Right lobe of liver (tissue), 4 donors: ENCODE data around the gene CORO7.

Experiments
- POLR2A ChIP-seq: fragments of 450-650 bp; IDR thresholded peaks from one replicate; pipeline ENCODE4 v1.6.1; 2017; ENCODE audit warnings: antibody characterized with exemption, mild to moderate bottlenecking
- TF ChIP-seq, protein P1 (sequence below), 4 donors: fragments of 200-600 bp in 3 of 4; fragments of 450-650 bp in 1 of 4; IDR thresholded peaks; one replicate each; pipeline versions ENCODE4 v1.5.1 to v1.8.0; 2016 to 2022; ENCODE audit warnings: antibody characterized with exemption in 4 of 4, mild to moderate bottlenecking in 2 of 4
- donor health status: DM: no; HTN: no; CAD: no.
- donor health status: DM: no; HTN: no; CAD: no.
- donor health status: DM: no; HTN: yes; CAD: no.

DNA sequence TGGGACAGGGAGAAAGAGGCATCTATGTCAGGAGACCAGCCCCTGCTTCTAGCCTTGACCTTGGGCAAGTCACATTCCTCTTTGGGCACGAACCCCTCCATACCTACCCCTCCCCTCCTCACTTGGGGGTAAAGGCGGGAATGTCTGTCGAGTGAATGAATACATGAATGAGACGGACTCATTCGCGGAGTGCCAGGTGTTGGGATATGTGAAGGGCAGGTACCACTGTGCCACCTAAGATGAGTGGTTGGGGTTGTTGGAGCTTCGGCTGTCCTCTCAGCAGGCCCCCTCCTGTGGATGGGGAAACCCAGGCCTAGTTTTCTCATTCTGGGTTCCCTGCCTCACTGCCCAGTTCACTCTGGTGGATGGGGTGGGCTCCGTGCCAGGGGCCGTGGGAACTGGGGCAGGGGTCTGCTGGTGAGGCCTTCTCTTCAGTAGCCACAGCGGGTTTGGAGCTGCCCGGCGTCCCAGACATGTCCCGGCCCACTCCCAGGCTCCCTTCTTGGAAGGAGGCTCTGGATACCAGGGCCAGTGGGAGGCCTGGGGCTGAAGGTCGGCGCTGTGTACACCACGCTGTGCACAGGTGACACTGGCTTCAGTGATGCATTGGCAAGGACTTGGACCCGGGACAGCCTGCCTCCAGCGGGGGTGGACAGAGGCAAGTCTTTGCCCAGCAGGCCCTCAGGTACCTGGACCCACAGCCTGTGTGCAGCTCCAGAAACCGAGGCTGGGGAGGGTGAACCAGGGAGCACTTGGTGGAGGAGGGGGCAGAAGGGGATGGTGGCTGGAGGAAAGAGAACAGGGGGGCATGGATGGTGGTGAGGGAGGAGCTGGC lies 94.9 kb downstream of the CORO7 start:
- TF ChIP-seq, protein P1, sequence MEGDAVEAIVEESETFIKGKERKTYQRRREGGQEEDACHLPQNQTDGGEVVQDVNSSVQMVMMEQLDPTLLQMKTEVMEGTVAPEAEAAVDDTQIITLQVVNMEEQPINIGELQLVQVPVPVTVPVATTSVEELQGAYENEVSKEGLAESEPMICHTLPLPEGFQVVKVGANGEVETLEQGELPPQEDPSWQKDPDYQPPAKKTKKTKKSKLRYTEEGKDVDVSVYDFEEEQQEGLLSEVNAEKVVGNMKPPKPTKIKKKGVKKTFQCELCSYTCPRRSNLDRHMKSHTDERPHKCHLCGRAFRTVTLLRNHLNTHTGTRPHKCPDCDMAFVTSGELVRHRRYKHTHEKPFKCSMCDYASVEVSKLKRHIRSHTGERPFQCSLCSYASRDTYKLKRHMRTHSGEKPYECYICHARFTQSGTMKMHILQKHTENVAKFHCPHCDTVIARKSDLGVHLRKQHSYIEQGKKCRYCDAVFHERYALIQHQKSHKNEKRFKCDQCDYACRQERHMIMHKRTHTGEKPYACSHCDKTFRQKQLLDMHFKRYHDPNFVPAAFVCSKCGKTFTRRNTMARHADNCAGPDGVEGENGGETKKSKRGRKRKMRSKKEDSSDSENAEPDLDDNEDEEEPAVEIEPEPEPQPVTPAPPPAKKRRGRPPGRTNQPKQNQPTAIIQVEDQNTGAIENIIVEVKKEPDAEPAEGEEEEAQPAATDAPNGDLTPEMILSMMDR (IDR thresholded peaks at IDR 0.05): no peak
- TF ChIP-seq POLR2A: no peak
